Measurements from ENCODE around the gene PAIP2. TPM values are rescaled to one million over a fixed set of nuclear protein-coding genes. Genes with fewer than 3 reads are reported as not detected.

Gene PAIP2
- total RNA-seq, 1 experiment from 2014 or later = 108 TPM

DNA sequence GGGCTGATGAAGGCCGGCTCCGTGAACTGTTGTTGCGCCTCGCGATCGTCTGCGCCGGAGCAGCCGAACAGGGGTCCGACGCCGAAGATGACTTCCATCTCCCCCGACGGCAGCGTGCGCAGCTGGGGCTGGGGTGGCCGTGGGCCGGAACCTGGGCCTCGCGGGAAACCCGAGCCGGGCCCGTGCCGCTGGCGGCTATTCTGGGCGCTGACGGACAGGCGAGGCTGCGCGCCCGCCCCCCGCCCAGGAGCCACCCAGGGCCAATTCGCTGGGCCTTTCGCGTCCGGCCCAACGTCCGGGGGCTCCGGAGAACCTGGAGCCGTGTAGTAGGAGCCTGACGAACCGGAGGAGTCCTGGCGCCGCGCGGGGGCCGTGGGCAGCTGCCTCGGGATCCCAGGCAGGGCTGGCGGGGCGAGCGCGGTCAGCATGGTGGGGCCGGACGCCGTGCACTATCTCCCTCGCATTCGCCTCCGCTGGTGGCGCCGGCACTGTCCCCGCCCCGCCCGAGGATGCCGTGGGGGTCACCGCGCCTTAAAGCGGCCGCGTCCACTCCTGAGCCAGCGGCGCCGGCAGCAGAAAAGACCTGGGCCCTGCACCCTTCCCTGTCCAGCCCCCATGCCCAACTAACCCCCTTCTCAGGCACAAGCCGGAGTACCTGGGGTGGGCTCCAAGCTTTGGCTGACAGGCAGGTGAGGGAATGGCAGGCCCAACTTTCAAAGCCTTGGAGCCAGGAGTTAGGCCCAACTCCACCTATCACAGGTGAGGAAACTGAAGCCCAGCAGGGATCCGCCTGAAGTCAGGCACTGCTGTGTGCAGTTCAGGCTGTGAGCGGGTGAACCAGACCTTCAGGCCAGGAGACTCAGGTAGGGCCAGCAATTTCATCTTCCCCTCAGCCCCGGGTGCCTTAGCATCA is 53.3 kb downstream of the PAIP2 start, which contains the start of gene PROB1:
TSS of gene PROB1 (minus strand) at position 451 of the 913 bp plus-strand sequence. CDS start at position 428, 23 bp downstream.
- no peaks in the 10 kb centered on the region for H4K20me1 ChIP-seq (ENCODE audit: insufficient read depth)
- H3K36me3 ChIP-seq (ENCODE audit: control insufficient read depth in 1 of 2, insufficient read depth in 2 of 2, low read length in 2 of 2) = no peaks in the 10 kb centered on the region
- peak within 1 kb of the TSS; percentile 87; the same call in 1 of the 2 replicates for H3K4me2 ChIP-seq (ENCODE audit: low read length)
- peaks cover 8% of the 10 kb centered on the region; the same call in 1 of the 2 replicates for H3K79me2 ChIP-seq (ENCODE audit: insufficient read depth, low read length)
- ATAC-seq = no peak
- ChIA-PET POLR2A (no interaction called here), CTCF (no interaction called here), RAD21 (ENCODE audit: low non-redundant PET in 1 of 2, low total read pairs in 2 of 2, uncharacterized antibody in 2 of 2, unreplicated experiment in 2 of 2) (no interaction called here)
- H2AFZ ChIP-seq (ENCODE audit: low read depth, low read length, poor library complexity, severe bottlenecking) = no peak within 1 kb of the TSS
- TF ChIP-seq ZBTB33 (IDR thresholded peaks at IDR 0.05; ENCODE audit: extremely low read depth, insufficient replicate concordance, low read length) (no peak), JUND (IDR thresholded peaks at IDR 0.05) (no peak), EGR1 (IDR thresholded peaks at IDR 0.05; ENCODE audit: low read depth) (no peak), ATF3 (IDR thresholded peaks at IDR 0.05) (no peak), YY1 (IDR thresholded peaks at IDR 0.05; ENCODE audit: extremely low read depth, insufficient replicate concordance, low read depth, low read length) (no peak), TCF7L2 (IDR thresholded peaks at IDR 0.05; ENCODE audit: borderline replicate concordance, extremely low read depth, insufficient read depth, insufficient read length) (no peak), ZFX (IDR thresholded peaks at IDR 0.05) (no peak), SP1 (IDR thresholded peaks at IDR 0.05; ENCODE audit: low read depth) (no peak), SIN3A (IDR thresholded peaks at IDR 0.05; ENCODE audit: low read depth) (no peak), RAD21 (IDR thresholded peaks at IDR 0.05; ENCODE audit: low read depth) (no peak), MAX (IDR thresholded peaks at IDR 0.05) (no peak), POLR2AphosphoS5 (IDR thresholded peaks at IDR 0.05; ENCODE audit: low read depth, low read length) (no peak), CTCF (IDR thresholded peaks at IDR 0.05 in 2 of 3, conservative IDR thresholded peaks at IDR 0.05 in 1 of 3; ENCODE audit: borderline replicate concordance in 1 of 3, insufficient read depth in 1 of 3, low read depth in 2 of 3, low read length in 2 of 3) (no peak)
- H3K4me3 ChIP-seq (replicated peaks in 1 of 2; ENCODE audit: low read depth in 1 of 2, low read length in 2 of 2) = no peak within 1 kb of the TSS
- H3K9me3 ChIP-seq (ENCODE audit: control insufficient read depth in 1 of 2, insufficient read depth in 1 of 2, low read depth in 1 of 2, low read length in 2 of 2) = no peaks in the 10 kb centered on the region
- intact Hi-C loops (cut with micrococcal nuclease) = loop anchor here (5.0 kb wide), 1 partner anchor 818 kb away; the partner anchor contains the start of gene HSPA9
- no peak within 1 kb of the TSS for H3K9ac ChIP-seq (ENCODE audit: low read length)
- H3K4me1 ChIP-seq (ENCODE audit: control insufficient read depth in 1 of 2, insufficient read depth in 2 of 2, low read length in 2 of 2) = peaks cover 15 to 52% of the 10 kb centered on the region in 2 experiments
- H3K27ac ChIP-seq (ENCODE audit: low read depth, low read length) = peak within 1 kb of the TSS; percentile 82; the same call in 1 of the 2 replicates
- H3K27me3 ChIP-seq (ENCODE audit: insufficient read depth, low read length) = no peaks in the 10 kb centered on the region
- H3K9me2 ChIP-seq (ENCODE audit: insufficient read depth) = no peaks in the 10 kb centered on the region
- no peak for DNase-seq (ENCODE audit: low read depth, low spot score)
- no TSS peak for BruUV-seq (replicated peaks)

Measured in HCT116 (cell line).